IPS-18c (cell line): ENCODE results near the gene ERCC5.

Experiments used
- H3K4me3 ChIP-seq: 2 replicates; pipeline ENCODE4 v1.7.0; 2013; ENCODE audit warnings: low read depth, mild to moderate bottlenecking, low read length, moderate library complexity; ENCODE audit not compliant: insufficient read depth
- H3K9me3 ChIP-seq: one replicate; pipeline ENCODE4 v1.6.1; 2013; ENCODE audit warnings: mild to moderate bottlenecking, low read length, moderate library complexity; ENCODE audit not compliant: control insufficient read depth, insufficient read depth

ERCC5 gene

DNA sequence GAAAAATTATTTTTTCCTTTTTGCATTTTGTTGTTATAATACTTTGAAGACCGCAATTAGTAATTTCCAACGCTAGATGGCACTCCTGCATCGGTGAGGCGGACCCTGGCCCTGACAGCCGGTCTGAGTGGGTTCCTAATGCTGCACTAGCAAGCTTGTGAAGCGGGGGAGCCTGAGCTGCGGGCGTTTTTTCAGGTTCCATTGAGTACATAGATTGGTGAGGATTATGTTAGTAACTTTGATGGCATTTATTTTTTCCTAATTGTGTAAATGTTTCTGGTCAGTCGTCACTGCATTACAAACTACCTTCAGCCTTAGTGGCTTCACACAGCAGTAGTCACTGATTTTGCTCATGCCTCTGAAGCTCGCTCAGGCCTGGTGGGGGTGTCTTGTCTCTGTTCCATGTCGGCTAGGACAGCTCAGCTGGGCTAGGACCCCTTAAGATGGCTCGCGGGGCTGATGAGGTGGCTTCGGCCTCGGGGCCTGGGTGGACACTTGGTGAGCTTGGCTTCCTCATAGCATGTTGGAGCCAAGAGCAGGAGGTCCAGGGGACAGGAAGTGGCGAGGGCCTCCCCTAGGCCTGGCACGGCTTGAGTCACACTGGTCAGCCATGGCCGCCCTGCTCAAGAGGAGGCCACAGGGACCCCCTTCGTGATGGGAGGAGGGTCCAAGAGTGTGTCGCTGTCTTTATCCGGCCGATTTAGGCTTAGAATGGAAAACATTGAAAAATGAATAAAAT, 25.0 kb downstream of the ERCC5 start:
- H3K9me3 ChIP-seq: no peaks in the 10 kb centered on the region
- H3K4me3 ChIP-seq: no peak overlapping the region

DNA sequence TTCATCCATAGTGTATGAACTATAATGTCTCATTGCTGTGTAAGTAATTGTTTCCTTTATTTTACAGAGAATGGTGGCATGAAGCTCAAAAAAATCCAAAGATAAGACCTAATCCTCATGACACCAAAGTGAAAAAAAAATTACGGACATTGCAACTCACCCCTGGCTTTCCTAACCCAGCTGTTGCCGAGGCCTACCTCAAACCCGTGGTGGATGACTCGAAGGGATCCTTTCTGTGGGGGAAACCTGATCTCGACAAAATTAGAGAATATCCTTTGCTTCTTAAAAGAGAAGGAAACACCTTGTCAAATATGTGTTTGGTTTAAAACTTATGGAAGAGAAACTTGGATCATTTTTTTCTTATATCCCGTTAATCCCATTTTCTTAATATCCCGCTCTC, 26.3 kb downstream of the ERCC5 start:
- H3K4me3 ChIP-seq: no peak overlapping the region
- no peaks in the 10 kb centered on the region for H3K9me3 ChIP-seq

DNA sequence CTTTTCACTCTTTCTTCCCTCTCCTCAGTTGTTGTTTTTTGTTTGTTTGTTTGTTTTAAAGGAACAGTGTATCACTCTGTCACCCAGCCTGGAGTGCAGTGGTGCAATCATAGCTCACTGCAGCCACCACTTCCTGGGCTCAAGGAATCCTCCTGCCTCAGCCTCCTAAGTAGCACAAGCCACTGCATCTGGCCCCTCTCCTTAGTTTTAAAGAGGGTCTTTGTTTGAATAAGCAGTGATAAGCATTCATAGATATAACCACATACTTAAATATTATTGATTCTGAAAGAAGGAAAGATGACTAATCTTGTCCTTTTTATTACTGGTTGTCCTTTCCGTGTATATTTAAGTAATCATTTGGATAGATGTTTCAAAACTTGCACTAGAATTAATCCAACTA, 26.7 kb downstream of the ERCC5 start:
- Histone ChIP-seq H3K9me3 (no peaks in the 10 kb centered on the region), H3K4me3 (no peak overlapping the region)

DNA sequence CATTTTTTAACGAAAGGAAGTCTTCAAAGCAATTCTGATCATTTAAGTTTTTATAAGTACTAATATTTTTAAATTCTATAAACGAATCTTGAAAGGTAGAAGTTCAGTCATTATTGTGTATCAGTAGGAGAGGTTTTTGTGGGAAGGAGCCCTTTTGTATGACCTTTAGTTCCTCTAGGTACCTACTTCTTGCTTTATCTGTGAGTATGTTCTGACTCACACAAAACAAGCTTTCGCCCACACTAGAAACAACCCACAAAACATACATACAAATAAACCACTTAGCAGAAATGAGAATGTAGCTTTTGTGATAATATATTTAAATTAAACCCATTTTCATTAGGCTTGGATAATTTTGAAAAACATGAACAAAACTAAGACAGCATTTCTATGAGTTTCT, 27.8 kb downstream of the ERCC5 start:
- Histone ChIP-seq H3K9me3 (no peaks in the 10 kb centered on the region), H3K4me3 (no peak overlapping the region)

DNA sequence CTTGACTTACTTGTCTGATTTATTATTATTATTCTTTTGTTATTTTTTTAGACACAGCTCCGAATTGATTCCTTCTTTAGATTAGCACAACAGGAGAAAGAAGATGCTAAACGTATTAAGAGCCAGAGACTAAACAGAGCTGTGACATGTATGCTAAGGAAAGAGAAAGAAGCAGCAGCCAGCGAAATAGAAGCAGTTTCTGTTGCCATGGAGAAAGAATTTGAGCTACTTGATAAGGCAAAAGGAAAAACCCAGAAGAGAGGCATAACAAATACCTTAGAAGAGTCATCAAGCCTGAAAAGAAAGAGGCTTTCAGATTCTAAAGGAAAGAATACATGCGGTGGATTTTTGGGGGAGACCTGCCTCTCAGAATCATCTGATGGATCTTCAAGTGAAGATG, 29.4 kb downstream of the ERCC5 start:
- Histone ChIP-seq H3K9me3 (no peaks in the 10 kb centered on the region), H3K4me3 (no peak overlapping the region)

DNA sequence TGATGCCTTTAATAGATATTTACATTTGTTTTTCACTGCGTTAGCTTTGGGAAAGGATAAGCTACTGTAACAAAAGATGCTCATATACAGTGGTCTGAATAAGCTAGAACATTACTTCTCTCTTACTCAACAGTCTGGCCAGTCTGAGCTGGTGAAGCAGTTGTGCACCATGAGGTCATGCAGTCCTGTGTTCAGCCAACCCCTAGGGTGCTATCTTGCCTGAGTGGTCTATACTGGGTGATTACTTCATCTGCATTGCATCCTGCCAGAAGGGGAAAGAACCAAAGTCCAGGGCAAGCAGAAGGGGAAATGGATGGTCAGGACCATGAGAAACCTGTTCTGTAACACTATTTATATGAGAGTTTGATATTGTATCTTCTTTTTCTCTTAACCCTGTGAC, 31.5 kb downstream of the ERCC5 start:
- Histone ChIP-seq H3K4me3 (no peak overlapping the region), H3K9me3 (no peaks in the 10 kb centered on the region)

DNA sequence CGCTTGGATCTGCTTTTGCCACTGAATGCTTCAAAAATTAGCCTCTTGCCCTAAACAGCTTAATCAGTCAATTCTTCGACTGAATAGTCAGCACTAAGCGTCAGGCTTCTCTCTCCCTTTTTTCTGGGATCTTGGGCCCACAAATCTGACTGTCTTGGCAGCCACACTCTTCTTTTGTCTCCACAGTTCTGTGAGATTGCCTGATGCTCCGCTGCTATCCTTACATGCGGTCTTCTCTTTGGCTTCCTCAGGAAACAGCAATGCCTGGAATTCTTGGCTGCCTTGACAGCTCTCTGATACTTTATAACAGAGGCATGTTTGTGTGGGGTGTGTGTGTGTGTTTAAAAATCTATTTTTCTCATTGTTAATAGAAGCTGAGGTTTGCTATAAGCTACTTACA, 32.6 kb downstream of the ERCC5 start:
- Histone ChIP-seq H3K9me3 (no peaks in the 10 kb centered on the region), H3K4me3 (no peak overlapping the region)

DNA sequence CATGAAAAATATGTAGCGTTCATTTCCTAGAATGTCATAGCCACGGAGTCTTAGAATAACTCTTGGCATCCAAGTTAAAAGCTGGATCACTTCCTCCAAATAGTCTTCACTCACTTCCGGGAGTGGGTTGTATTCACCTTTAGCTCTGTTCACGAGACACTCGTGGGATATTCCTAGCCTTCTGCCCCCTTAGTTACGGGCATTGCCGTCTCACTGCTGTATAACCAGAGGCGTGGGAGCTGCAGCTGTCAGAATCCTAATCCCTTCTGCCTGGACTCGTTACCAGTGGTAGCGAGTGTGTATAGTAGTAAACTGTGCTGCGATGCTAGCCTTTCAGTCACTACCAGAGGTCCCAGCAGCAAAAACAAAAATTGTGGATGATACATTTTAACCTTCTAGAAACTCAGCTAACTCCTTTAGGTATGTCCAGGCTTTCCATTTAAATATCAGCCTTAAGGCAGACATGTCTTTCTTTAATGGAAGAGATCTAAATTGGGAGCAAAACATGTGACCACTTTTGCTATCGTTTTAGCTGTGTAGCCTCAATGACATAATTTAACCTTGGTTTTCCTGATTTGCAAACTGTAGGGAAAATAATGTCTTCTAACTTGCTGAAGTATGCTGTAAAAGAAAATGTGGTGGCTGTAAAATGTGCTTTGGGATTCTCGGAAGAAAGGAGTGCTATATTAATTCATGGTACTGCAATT, 34.1 kb downstream of the ERCC5 start:
- Histone ChIP-seq H3K4me3 (no peak overlapping the region), H3K9me3 (no peaks in the 10 kb centered on the region)

DNA sequence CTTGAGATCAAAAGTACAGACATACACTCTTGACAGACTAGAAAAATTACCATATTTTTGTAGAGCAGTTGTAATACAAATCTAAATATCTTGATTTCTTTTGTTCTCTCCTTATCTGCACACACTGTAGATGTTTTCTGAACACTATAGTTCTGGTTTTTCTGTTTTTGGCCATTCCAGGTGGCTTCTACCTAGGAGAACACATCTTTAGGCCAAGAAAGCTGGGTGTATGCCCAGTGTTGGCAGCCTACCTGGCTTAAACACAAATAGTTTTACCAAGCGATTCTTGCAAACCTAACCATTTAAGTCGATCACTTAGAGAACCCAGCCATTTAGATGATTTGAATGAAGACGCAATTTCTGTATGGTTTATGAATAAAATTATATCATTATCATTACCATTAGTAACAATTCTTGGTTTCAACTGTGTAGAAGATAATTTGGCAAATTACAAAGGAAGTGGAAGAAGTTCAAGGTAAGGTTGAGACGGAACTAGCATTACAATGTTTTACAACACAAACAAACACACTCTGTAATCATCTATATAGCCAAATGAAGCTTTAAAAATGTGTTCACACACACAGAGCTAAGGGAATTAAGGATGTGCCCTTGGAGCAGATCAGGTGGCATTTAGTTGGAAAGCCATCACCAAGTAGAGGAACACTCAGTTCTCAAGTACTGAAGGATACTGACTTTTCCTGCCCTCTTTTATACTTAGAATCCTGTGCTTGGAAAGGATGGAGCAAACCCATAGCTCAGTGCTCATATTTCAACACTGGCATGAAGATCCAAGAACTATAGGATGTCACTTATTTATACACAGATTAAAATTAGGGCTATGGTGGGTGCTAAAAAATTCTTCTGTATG, 36.2 kb downstream of the ERCC5 start:
- Histone ChIP-seq H3K4me3 (no peak overlapping the region), H3K9me3 (no peaks in the 10 kb centered on the region)

DNA sequence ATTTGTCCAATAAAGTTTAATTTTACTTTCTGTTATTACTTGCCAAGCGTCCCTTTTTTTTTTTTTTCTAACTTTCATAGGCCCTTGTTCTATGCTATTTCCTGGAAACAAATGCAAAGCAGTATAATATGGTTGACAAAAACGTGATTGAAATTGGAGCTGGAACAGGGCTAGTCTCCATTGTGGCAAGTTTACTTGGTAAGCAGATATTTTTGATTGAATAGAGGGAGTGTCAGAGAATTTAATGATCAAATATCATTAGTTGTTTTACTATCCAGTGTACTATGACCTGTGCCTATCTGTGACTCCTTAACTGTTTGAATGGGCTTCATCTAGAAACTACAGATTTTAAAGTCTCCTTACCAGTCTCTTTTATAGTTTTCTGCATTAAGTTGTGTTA, 46.7 kb downstream of the ERCC5 start:
- Histone ChIP-seq H3K4me3 (no peak overlapping the region), H3K9me3 (no peaks in the 10 kb centered on the region)

DNA sequence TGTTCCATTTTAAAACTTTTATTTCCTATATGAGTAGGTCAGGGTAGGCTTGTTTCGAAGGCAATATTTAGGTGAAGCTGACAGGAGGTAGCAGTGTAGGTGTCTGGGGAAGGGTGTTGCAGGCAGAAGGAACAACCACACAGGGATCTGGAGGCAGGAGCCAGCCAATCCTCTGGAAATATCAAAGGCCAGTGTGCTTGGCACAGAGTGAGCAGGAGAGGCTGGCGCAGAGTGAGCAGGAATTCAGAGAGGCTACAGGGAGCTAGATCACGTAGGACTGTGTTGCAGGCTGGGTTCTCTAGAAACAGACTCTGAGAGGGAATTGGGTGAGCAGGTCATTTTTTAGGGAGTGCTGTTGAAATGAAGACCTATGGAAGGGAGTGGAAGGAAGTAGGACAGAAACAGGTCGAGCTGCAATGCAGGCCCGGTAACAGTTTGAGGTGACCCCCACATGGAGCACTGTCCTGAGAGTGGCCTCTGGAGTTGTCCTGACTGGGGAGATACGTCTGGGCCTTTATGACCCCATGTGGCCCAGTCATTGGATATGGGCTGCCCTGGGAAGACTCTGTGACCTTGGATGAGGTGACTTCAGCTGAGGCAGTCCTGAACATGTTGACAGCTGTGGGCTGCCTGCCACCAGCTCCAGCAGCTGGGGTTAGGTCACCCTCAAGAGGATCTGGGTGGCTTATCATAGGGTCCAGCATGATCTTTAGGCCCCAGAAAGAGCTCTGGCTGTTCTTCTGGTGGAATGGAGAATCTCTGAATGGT, 51.7 kb downstream of the ERCC5 start:
- H3K9me3 ChIP-seq: no peaks in the 10 kb centered on the region
- no peak overlapping the region for H3K4me3 ChIP-seq

DNA sequence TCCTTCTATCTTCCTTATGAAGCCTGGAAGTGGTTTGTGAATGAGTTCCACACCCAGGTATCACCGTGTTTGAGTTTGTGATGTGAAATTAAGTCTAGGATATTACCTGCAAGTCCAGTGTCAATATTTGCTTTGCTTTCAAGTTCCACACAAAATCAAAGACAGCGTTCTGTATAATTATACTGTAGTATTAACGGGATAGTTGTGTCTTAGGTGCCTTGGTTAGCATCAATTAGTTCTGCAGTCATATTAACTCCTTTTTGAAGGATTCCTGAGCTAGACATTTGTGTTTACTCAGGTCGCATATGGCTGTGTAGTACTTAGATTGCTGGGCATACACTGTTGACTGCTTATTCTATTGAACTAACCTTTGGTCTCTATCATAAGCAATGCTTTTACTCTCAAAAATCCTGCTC, 54.4 kb downstream of the ERCC5 start:
- Histone ChIP-seq H3K9me3 (no peaks in the 10 kb centered on the region), H3K4me3 (no peak overlapping the region)

DNA sequence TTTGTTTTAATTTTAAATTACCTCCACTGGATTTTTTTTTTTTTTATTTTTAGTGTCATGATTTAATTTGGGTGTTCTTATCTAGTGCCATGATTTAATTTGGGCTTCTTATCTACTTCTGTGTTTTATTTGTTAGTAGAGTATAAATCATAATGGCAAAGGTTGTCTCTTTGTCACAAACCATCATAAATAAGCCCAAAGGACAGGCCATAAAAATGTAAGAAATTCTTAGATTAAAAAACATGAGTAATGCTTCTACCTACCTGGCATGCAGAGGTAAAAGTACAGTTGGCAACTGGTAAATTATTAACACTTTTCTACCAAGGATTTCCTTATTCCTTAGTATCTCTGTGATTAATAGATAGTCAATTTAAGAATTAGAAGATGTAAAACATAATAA, 55.2 kb downstream of the ERCC5 start:
- no peaks in the 10 kb centered on the region for H3K9me3 ChIP-seq
- H3K4me3 ChIP-seq: no peak overlapping the region

DNA sequence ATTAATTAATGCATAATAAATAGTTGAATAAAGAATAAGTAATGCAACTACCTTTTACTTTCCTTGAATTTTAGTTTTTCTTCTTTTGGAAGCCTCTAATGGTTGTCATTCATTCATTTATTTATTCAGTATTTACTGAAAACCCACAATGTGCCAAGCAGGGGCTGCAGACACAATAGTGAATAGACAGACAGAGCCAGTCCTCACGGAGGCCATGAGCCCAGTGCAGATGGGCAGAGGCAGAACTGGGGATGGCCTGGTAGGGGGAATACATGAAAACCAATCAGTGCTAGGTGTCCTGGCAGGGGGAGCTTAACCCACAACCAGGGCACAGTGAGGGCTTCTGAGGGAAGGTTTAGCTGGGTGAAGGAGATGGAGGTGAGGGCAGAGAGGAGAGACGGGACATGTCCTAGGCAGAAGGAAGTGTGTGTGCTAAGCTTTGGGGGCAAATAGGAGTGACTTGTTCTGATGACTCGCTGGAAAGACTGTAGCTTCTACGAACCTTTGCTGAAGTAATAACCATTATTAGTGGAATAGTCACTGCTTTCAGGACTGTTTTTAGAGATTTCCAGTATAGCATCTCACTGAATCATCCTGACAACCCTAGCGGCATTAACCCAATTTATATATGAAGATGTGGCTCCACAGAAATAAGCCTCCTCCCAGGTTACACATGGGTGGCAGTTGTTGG, 55.9 kb downstream of the ERCC5 start:
- Histone ChIP-seq H3K9me3 (no peaks in the 10 kb centered on the region), H3K4me3 (no peak overlapping the region)

DNA sequence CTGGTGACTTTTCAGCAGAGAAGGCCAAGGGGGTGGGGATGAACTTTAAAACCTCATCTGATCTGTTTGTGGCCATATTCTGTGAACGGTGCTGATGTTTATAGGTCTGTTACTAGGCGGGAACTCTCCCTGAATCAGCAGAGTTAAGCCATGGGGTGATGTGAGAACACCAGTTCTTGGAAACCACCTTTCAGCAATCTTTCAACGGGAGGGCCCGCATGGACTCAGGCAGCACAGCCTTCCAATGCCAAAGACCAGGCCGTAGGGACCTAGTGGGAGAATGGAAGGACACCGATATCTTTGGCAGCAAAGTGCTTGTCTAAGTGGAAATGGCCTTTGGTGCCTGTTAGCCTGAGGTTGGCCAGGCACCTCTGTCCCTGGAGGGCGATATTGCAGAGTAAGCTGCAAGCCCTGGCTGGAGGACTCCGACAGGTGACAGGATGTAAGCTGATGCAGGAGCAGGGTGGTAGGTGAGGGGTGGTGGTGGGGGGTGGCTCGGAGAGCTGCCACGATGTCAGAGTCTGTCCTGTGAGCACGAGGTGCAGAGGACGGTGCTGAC, 57.0 kb downstream of the ERCC5 start:
- no peak overlapping the region for H3K4me3 ChIP-seq
- H3K9me3 ChIP-seq: no peaks in the 10 kb centered on the region

DNA sequence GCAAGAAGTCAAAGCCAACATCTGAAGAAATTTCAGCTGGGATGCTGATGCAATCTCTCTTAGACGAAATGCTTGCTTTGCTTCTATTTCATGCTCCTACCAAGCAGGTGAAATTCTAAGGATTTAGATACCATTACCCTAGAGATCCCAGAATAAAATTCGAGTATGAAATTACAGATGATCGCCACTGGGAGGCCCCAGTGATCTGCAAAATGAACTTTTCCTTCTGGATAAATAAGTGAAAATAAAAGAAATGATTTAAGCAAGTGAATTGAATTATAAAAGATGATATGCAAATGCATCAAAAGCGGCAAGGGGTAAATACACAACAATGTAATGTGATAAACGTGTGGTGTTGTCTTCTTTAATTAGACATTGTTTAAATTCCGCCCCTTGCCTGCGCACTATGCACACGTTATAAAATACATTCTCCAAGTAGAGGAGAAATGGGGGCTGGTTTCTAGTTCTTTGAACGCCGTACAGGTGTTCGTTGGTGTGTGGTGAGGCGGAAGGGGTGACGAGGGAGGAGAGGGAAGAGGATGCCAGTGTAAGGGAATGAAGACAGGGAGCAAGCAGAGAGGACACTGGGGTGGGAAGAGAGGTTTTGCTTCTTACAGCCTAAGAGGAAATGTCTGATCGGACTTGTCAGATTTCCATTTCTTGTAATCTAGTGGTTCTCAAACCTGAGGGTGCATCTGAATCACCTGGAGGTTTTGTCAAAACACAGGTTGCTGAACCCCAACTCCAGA, 58.0 kb downstream of the ERCC5 start:
- Histone ChIP-seq H3K9me3 (no peaks in the 10 kb centered on the region), H3K4me3 (no peak overlapping the region)
